ENCODE measurements around the gene KLHL20. TPM values are rescaled to one million over a fixed set of nuclear protein-coding genes. Genes with fewer than 3 reads are reported as not detected.
"Not testable (repeated sequence)": the region's sequence is repeated elsewhere in the genome, so short reads cannot be mapped to it uniquely, and the experiment has no call there.

KLHL20 gene
- total and polyA plus RNA-seq, 2 experiments from 2014 or later: 16.2 to 24.0 TPM

DNA sequence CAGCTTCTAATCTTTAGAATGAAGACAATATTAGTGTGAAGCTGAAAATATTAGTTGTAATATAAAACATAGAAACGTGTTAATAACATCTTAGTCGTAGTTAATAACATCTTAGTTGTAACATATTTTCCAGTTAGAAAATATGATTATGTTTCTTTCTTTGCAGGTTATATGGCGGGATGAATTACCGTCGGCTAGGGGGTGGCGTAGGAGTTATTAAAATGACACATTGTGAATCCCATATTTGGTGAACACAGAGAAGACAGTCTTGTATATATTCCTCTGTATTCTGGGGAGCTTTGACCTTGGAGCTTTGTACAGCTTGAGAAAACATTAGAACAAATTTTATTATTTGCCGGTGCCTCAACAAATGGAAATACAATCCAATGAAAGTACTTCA, 70.2 kb downstream of the KLHL20 start:
- Histone ChIP-seq H3K27me3 (no peaks in the 10 kb centered on the region), H3K36me3 (peaks cover 43% of the 10 kb centered on the region), H3K4me3 (no peak overlapping the region), H3K4me1 (ENCODE audit: low read depth) (no peaks in the 10 kb centered on the region), H3K9me3 (ENCODE audit: low read depth) (no peaks in the 10 kb centered on the region), H3K27ac (no peak overlapping the region)
- TF ChIP-seq, protein P1, sequence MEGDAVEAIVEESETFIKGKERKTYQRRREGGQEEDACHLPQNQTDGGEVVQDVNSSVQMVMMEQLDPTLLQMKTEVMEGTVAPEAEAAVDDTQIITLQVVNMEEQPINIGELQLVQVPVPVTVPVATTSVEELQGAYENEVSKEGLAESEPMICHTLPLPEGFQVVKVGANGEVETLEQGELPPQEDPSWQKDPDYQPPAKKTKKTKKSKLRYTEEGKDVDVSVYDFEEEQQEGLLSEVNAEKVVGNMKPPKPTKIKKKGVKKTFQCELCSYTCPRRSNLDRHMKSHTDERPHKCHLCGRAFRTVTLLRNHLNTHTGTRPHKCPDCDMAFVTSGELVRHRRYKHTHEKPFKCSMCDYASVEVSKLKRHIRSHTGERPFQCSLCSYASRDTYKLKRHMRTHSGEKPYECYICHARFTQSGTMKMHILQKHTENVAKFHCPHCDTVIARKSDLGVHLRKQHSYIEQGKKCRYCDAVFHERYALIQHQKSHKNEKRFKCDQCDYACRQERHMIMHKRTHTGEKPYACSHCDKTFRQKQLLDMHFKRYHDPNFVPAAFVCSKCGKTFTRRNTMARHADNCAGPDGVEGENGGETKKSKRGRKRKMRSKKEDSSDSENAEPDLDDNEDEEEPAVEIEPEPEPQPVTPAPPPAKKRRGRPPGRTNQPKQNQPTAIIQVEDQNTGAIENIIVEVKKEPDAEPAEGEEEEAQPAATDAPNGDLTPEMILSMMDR (IDR thresholded peaks at IDR 0.05; ENCODE audit: low read depth, low read length): no peak
- no peak for DNase-seq (ENCODE audit: low read depth in 1 of 2, low spot score in 1 of 2)

DNA sequence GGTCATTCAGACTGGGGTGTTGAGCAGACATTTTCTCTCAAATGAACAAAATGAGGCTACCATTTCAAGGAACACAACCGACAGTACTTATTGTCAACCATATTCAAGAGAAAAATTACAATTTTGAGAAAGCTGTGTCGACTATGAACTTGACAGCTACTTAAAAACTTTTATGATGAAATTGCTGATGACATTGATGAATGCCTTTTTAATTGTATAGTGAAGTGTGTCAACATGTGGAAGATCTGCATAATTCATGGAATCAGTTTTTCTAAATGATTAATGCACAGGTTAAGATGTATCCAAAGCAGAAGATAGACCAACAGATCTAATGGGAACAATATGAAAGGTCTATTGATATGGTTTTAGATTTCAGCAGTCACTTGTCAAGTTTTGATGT, 75.1 kb downstream of the KLHL20 start:
- Histone ChIP-seq H3K4me3 (no peak overlapping the region), H3K36me3 (peaks cover 11% of the 10 kb centered on the region), H3K27ac (no peak overlapping the region), H3K27me3 (no peaks in the 10 kb centered on the region), H3K4me1 (ENCODE audit: low read depth) (no peaks in the 10 kb centered on the region), H3K9me3 (ENCODE audit: low read depth) (no peaks in the 10 kb centered on the region)
- no peak for DNase-seq (ENCODE audit: low read depth in 1 of 2, low spot score in 1 of 2)
- TF ChIP-seq, protein P1 (IDR thresholded peaks at IDR 0.05; ENCODE audit: low read depth, low read length): no peak

DNA sequence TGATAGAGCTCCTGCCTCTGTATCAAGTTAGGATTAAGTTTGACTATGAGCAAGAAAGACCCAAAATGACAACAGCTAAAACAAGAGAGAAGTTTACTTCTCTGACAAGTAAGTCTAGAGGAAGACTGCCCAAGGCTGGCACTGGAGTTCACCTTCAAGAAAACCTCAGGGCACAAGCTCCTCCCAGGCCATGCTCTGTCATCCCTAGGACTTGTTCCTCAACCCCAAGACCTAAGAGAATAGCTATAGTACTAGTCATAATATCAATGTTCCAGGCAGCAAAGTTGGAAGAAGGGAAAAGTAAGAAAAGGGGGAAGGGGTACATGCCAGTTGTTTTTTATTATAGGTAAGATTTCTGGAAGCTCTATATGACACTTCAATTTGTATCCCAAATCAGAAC, 83.3 kb downstream of the KLHL20 start:
- no peaks in the 10 kb centered on the region for H3K27me3 ChIP-seq
- TF ChIP-seq, protein P1 (IDR thresholded peaks at IDR 0.05; ENCODE audit: low read depth, low read length): no peak
- peaks cover 11% of the 10 kb centered on the region for H3K36me3 ChIP-seq
- no peak overlapping the region for H3K4me3 ChIP-seq
- H3K27ac ChIP-seq: no peak overlapping the region
- no peaks in the 10 kb centered on the region for H3K9me3 ChIP-seq (ENCODE audit: low read depth)
- H3K4me1 ChIP-seq (ENCODE audit: low read depth): no peaks in the 10 kb centered on the region
- no peak for DNase-seq (ENCODE audit: low read depth in 1 of 2, low spot score in 1 of 2)

DNA sequence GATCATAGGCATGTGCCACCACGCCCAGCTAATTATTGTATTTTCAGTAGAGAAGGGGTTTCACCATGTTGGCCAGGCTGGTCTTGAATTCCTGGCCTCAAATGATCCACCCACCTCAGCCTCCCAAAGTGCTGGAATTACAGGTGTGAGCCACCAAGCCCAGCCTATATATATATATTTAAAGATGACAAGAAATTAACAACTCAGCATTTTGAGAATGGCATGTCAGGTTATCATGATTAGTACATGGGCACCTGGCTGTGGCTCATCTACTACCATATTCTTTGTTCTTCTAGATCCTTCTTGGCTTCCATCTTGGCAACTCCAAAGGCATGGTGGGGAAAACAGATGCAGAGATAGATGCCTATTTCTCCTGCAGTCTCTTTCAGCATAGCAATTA, 85.2 kb downstream of the KLHL20 start:
- not testable (repeated sequence) for H3K27me3 ChIP-seq; H3K4me1 ChIP-seq (ENCODE audit: low read depth); DNase-seq (ENCODE audit: low read depth in 1 of 2, low spot score in 1 of 2); H3K4me3 ChIP-seq; H3K9me3 ChIP-seq (ENCODE audit: low read depth); H3K27ac ChIP-seq
- peaks cover 12% of the 10 kb centered on the region for H3K36me3 ChIP-seq

DNA sequence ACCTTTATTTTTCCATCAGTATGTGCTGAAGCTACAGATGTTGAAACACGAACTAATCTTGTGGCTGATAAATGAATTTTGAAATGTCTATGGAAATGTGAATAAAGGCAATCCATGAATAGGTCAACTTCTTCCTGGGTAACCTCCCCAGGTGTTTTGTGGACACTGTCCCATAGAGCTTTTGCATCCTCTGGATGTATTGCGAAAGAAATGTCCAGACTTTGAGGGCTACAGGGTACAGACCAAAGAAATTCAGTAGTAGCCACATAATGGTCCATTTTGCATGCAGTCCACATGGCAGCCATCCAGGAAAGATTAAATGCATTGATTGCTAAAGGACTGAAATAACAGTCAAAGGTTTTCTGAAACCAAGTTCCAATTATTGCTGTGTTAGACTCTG, 88.2 kb downstream of the KLHL20 start:
- Histone ChIP-seq H3K4me3 (no peak overlapping the region), H3K9me3 (ENCODE audit: low read depth) (no peaks in the 10 kb centered on the region), H3K27ac (no peak overlapping the region), H3K36me3 (peaks cover 25% of the 10 kb centered on the region), H3K27me3 (no peaks in the 10 kb centered on the region), H3K4me1 (ENCODE audit: low read depth) (no peaks in the 10 kb centered on the region)
- DNase-seq (ENCODE audit: low read depth in 1 of 2, low spot score in 1 of 2): peak in 1 of 2 donors; percentile 16
- TF ChIP-seq, protein P1 (IDR thresholded peaks at IDR 0.05; ENCODE audit: low read depth, low read length): no peak

DNA sequence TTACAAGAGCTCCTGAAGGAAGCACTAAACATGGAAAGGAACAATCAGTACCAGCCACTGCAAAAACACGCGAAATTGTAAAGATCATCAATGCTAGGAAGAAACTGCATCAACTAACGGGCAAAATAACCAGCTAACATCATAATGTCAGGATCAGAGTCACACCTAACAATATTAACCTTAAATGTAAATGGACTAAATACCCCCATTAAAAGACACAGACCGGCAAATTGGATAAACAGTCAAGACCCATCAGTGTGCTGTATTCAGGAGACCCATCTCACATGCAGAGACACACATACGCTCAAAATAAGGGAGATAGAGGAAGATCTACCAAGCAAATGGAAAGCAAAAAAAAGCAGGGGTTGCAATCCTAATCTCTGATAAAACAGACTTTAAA, 98.9 kb downstream of the KLHL20 start:
- not testable (repeated sequence) for H3K27ac ChIP-seq; H3K4me1 ChIP-seq (ENCODE audit: low read depth); H3K27me3 ChIP-seq; H3K9me3 ChIP-seq (ENCODE audit: low read depth); DNase-seq (ENCODE audit: low read depth in 1 of 2, low spot score in 1 of 2); H3K4me3 ChIP-seq; H3K36me3 ChIP-seq

DNA sequence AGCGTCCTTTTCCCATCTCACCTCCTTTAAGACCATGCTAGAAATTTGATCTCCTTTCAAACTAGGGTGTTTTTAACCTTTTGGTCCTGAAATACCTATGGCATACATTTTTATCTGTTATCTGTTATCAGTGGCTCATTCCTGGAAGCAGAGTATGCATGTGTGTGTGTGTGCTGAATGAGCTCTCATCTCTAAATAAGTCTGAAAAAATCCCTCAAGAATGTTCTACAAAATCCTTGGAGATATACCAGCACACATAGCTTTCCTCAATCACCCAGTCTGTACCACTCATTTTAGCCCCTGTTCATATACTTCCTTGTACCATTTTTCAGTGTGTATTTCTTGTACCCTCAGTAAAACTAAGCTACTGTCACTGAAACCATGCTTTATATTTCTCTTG, 103.7 kb downstream of the KLHL20 start:
- Histone ChIP-seq H3K36me3 (no peaks in the 10 kb centered on the region), H3K27ac (no peak overlapping the region), H3K4me1 (ENCODE audit: low read depth) (peaks cover 6% of the 10 kb centered on the region), H3K4me3 (no peak overlapping the region), H3K27me3 (no peaks in the 10 kb centered on the region), H3K9me3 (ENCODE audit: low read depth) (no peaks in the 10 kb centered on the region)
- no peak for DNase-seq (ENCODE audit: low read depth in 1 of 2, low spot score in 1 of 2)
- TF ChIP-seq, protein P1 (IDR thresholded peaks at IDR 0.05; ENCODE audit: low read depth, low read length): no peak
